HCT116 (cell line): Measurements from ENCODE around the gene CHAMP1. TPM values are rescaled to one million over a fixed set of nuclear protein-coding genes. Genes with fewer than 3 reads are reported as not detected.

Source experiments
- ATAC-seq: fragments of 200-7000 bp; cut with Tn5 transposase; 2 replicates; pipeline ENCODE4 v1.9.1; 2020; ENCODE audit warnings: mild to moderate bottlenecking, moderate library complexity
- BruUV-seq: library from RNA; stranded (reverse); fragments of 400-500 nt; replicated peaks from 2 replicates; lab custom pipeline; 2021; lab: Mats Ljungman, UMichigan
- CTCF ChIA-PET: fragments of 300-600 bp; sonication (Branson Sonifier 250); formaldehyde crosslinking; loops from one replicate; lab custom pipeline; 2021; ENCODE audit warnings: antibody characterized with exemption; lab: Charles Lee
- POLR2A ChIA-PET: fragments of 300-600, 350-600 bp; sonication (Branson Sonifier 250); formaldehyde crosslinking; loops from one replicate; lab custom pipeline; 2021; ENCODE audit warnings: antibody characterized with exemption; lab: Charles Lee
- RAD21 ChIA-PET, 2 experiments: fragments of 300-600 bp; sonication (Branson Sonifier 250); formaldehyde crosslinking; loops; one replicate each; lab custom pipeline; 2023; ENCODE audit warnings: low total read pairs in 2 of 2; ENCODE audit not compliant: uncharacterized antibody in 2 of 2, unreplicated experiment in 2 of 2, low non-redundant PET in 1 of 2; lab: Charles Lee
- DNase-seq: peaks from one replicate; pipeline ENCODE4 v3.0.0-alpha.2; 2010; ENCODE audit warnings: low read depth, low spot score
- H2AFZ ChIP-seq: fragments of 200-600 bp; shearing (Covaris generic), sonication (generic); 2 replicates; pipeline ENCODE4 v1.6.1; 2017; ENCODE audit warnings: low read depth, mixed run types, mixed read lengths, antibody characterized with exemption, low read length; ENCODE audit not compliant: poor library complexity, severe bottlenecking
- H3K27ac ChIP-seq: 2 replicates; pipeline ENCODE4 v1.5.1; 2012; ENCODE audit warnings: low read depth, low read length
- H3K27me3 ChIP-seq: fragments of 200-600 bp; sonication (generic); 2 replicates; pipeline ENCODE4 v1.6.1; 2016; ENCODE audit warnings: mixed run types, low read length, mixed read lengths; ENCODE audit not compliant: insufficient read depth
- H3K36me3 ChIP-seq, 2 experiments: fragments of 200-500 bp in 1 of 2; fragments of 200-600 bp in 1 of 2; sonication (Bioruptor generic) in 1 of 2; sonication (generic) in 1 of 2; 2 replicates each; pipeline versions ENCODE4 v1.5.1 to v1.6.1; 2014 to 2016; ENCODE audit warnings: low read length in 2 of 2, inconsistent platforms in 1 of 2, mixed read lengths in 1 of 2, mixed run types in 1 of 2; ENCODE audit not compliant: insufficient read depth in 2 of 2, control insufficient read depth in 1 of 2
- H3K4me1 ChIP-seq, 2 experiments: fragments of 200-600 bp in 1 of 2; sonication (generic) in 1 of 2; 2 replicates each; pipeline versions ENCODE4 v1.5.1 to v1.6.1; 2012 to 2017; ENCODE audit warnings: low read length in 2 of 2, inconsistent platforms in 1 of 2, mild to moderate bottlenecking in 1 of 2, mixed read lengths in 1 of 2, mixed run types in 1 of 2, moderate library complexity in 1 of 2; ENCODE audit not compliant: insufficient read depth in 2 of 2, control insufficient read depth in 1 of 2
- H3K4me2 ChIP-seq: fragments of 200-600 bp; sonication (generic); 2 replicates; pipeline ENCODE4 v1.6.1; 2017; ENCODE audit warnings: mixed run types, low read length, mixed read lengths
- H3K4me3 ChIP-seq, 2 experiments: fragments of 200-600 bp in 1 of 2; sonication (generic) in 1 of 2; replicated peaks in 1 of 2; 2 replicates each; pipeline ENCODE4 v1.5.1; 2011 to 2016; ENCODE audit warnings: low read length in 2 of 2, control low read depth in 1 of 2, low read depth in 1 of 2, mild to moderate bottlenecking in 1 of 2, mixed read lengths in 1 of 2, mixed run types in 1 of 2
- H3K79me2 ChIP-seq: fragments of 200-600 bp; sonication (generic); 2 replicates; pipeline ENCODE4 v1.6.1; 2017; ENCODE audit warnings: mild to moderate bottlenecking, mixed run types, low read length, moderate library complexity, mixed read lengths; ENCODE audit not compliant: insufficient read depth
- H3K9ac ChIP-seq: fragments of 200-600 bp; sonication (generic); 2 replicates; pipeline ENCODE4 v1.6.1; 2016; ENCODE audit warnings: low read length, mixed read lengths
- H3K9me2 ChIP-seq: fragments of 200-600 bp; sonication (generic), shearing (Covaris generic); 2 replicates; pipeline ENCODE4 v1.6.1; 2017; ENCODE audit warnings: mixed run types, mild to moderate bottlenecking, moderate library complexity; ENCODE audit not compliant: insufficient read depth
- H3K9me3 ChIP-seq, 2 experiments: fragments of 200-500 bp in 1 of 2; fragments of 200-600 bp in 1 of 2; sonication (Bioruptor generic) in 1 of 2; sonication (generic) in 1 of 2; 2 replicates each; pipeline ENCODE4 v1.6.1; 2014 to 2017; ENCODE audit warnings: low read length in 2 of 2, mixed read lengths in 2 of 2, inconsistent platforms in 1 of 2, low read depth in 1 of 2, mild to moderate bottlenecking in 1 of 2, mixed run types in 1 of 2, moderate library complexity in 1 of 2; ENCODE audit not compliant: control insufficient read depth in 1 of 2, insufficient read depth in 1 of 2
- H4K20me1 ChIP-seq: fragments of 200-600 bp; sonication (generic), shearing (Covaris generic); 2 replicates; pipeline ENCODE4 v1.6.1; 2017; ENCODE audit warnings: mixed run types, mild to moderate bottlenecking, moderate library complexity; ENCODE audit not compliant: insufficient read depth
- CBX3 ChIP-seq: IDR thresholded peaks from 2 replicates; pipeline ENCODE4 v1.6.1; 2012; ENCODE audit warnings: low read depth
- CEBPB ChIP-seq: IDR thresholded peaks from 2 replicates; pipeline ENCODE4 v1.6.1; 2012; ENCODE audit warnings: low read depth
- EGR1 ChIP-seq: IDR thresholded peaks from 2 replicates; pipeline ENCODE4 v1.6.1; 2012; ENCODE audit warnings: low read depth
- ELF1 ChIP-seq: IDR thresholded peaks from 2 replicates; pipeline ENCODE4 v1.6.1; 2012; ENCODE audit warnings: low read depth, borderline replicate concordance
- EZH2 ChIP-seq: fragments of 200-600 bp; sonication (generic); IDR thresholded peaks from 2 replicates; pipeline ENCODE4 v1.6.1; 2017; ENCODE audit warnings: antibody characterized with exemption, mixed run types
- EZH2phosphoT487 ChIP-seq: fragments of 200-600 bp; IDR thresholded peaks from 2 replicates; pipeline ENCODE4 v1.6.1; 2018; ENCODE audit warnings: antibody characterized with exemption, borderline replicate concordance
- FOSL1 ChIP-seq: IDR thresholded peaks from 2 replicates; pipeline ENCODE4 v1.6.1; 2012; ENCODE audit warnings: low read depth
- POLR2A ChIP-seq: IDR thresholded peaks from 2 replicates; pipeline ENCODE4 v1.7.0; 2011; ENCODE audit warnings: borderline replicate concordance; ENCODE audit not compliant: insufficient read depth, insufficient read length; ENCODE audit errors: extremely low read depth
- RAD21 ChIP-seq: IDR thresholded peaks from 2 replicates; pipeline ENCODE4 v1.6.1; 2012; ENCODE audit warnings: low read depth, mild to moderate bottlenecking
- SP1 ChIP-seq: IDR thresholded peaks from 2 replicates; pipeline ENCODE4 v1.6.1; 2012; ENCODE audit warnings: low read depth
- SRF ChIP-seq: IDR thresholded peaks from 2 replicates; pipeline ENCODE4 v1.6.1; 2012; ENCODE audit warnings: low read depth
- TCF7L2 ChIP-seq: IDR thresholded peaks from 2 replicates; pipeline ENCODE4 v1.7.0; 2011; ENCODE audit warnings: borderline replicate concordance, inconsistent platforms; ENCODE audit not compliant: insufficient read depth, insufficient read length; ENCODE audit errors: extremely low read depth
- YY1 ChIP-seq: IDR thresholded peaks from 2 replicates; pipeline ENCODE4 v1.6.1; 2011; ENCODE audit warnings: low read length, low read depth, moderate library complexity, mild to moderate bottlenecking; ENCODE audit not compliant: insufficient replicate concordance; ENCODE audit errors: extremely low read depth
- ZFX ChIP-seq: fragments of 450-650 bp; IDR thresholded peaks from 2 replicates; pipeline ENCODE4 v1.6.1; 2017
- ZNF274 ChIP-seq: fragments of 200-500 bp; sonication (Bioruptor generic); IDR thresholded peaks from 2 replicates; pipeline ENCODE4 v1.6.1; 2014; ENCODE audit warnings: mild to moderate bottlenecking, low read depth, low read length, inconsistent platforms
- intact Hi-C: fragments of 100-400 bp; cut with micrococcal nuclease; formaldehyde crosslinking; loops from 2 replicates; pipeline ENCODE4 v1.10.0; 2022
- total RNA-seq: library from RNA; stranded (reverse); gene quantifications from one replicate; pipeline ENCODE4 v1.2.1, GENCODE V29; 2021; ENCODE audit not compliant: unreplicated experiment
- TF ChIP-seq, protein P1 (sequence below): IDR thresholded peaks from 2 replicates; pipeline ENCODE4 v1.6.1; 2012
- TF ChIP-seq, protein P2 (sequence below): IDR thresholded peaks from 2 replicates; pipeline ENCODE4 v1.6.1; 2012
- TF ChIP-seq, protein P3 (sequence below): IDR thresholded peaks from 2 replicates; pipeline ENCODE4 v1.6.1; 2011; ENCODE audit warnings: mild to moderate bottlenecking, low read length, moderate library complexity; ENCODE audit not compliant: insufficient replicate concordance; ENCODE audit errors: extremely low read depth

The CHAMP1 gene
- total RNA-seq, 1 experiment from 2014 or later, result 31.5 TPM

DNA sequence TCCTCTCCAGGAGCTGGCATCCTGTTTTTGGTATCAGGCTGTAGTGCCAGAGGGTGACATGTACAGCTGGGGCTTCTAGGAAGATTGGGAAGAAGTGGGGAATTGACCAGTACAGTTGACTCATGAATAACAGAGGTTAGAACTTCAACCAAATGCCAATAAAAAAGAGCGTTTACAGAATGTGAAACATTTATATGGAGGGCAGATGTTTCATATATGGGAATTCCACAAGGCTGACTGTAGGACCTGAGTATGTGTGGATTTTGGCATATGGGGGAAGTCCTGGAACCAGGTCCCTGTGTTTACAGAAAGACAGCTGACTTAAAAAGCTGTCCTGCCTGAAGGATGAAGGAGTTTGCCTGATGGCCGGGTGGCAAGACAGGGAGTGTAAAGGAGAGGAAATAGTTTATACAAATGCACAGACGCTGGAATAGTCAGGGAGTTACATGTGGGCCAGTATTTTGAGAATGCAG, 5.2 kb downstream of the CHAMP1 start (continued):
- TF ChIP-seq EGR1, result no peak
- TF ChIP-seq, all 23 proteins: peak for 0

DNA sequence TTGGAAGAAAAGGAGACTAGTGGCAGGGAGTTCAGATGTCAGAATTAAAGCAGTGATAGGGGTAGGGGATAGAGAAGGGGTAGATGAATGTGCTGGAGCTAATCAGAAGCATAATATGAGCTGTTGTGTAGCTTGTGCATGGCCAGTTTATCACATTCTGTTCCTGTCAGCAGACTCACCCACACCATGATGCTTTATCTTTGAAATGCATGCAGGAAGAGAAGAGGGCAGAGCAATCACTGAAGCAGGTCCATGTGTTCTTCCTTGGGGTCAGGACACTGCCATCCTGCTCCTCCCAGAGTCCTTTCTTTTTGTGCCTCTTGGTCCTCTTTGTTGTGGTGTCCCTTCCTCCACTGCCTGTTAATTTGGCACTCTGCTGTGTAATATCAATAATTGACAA, 5.8 kb downstream of the CHAMP1 start:
- ATAC-seq (no peak), DNase-seq (no peak)
- H3K36me3 ChIP-seq, result peaks cover 36 to 45% of the 10 kb centered on the region in 2 experiments
- H3K9ac ChIP-seq, result no peak overlapping the region
- peaks cover 3% of the 10 kb centered on the region; the same call in 1 of the 2 replicates for H4K20me1 ChIP-seq
- no peaks in the 10 kb centered on the region for H3K9me3 ChIP-seq
- TF ChIP-seq TCF7L2, result no peak
- no peak for TF ChIP-seq ZFX
- TF ChIP-seq FOSL1, result no peak
- TF ChIP-seq ZNF274, result no peak
- no peak for TF ChIP-seq ELF1
- no peak for TF ChIP-seq POLR2A
- no peak for TF ChIP-seq EZH2phosphoT487
- no peak for TF ChIP-seq SP1
- POLR2A ChIA-PET, result no interaction called here
- no peaks in the 10 kb centered on the region for H3K9me2 ChIP-seq
- H3K4me1 ChIP-seq, result peaks cover 0 to 10% of the 10 kb centered on the region in 2 experiments; a peak in 2 of 4 replicates
- H3K4me3 ChIP-seq, result no peak overlapping the region
- BruUV-seq, result no TSS peak
- no peaks in the 10 kb centered on the region for H3K27me3 ChIP-seq
- H2AFZ ChIP-seq, result no peak overlapping the region
- RAD21 ChIA-PET, result no interaction called here
- peaks cover 93% of the 10 kb centered on the region for H3K79me2 ChIP-seq
- H3K4me2 ChIP-seq, result no peak overlapping the region
- intact Hi-C loops, result no loop called here
- CTCF ChIA-PET, result interaction anchor here (0.6 kb wide), 1 partner anchor 774 kb away, joined by 3 read pairs; no protein-coding TSS in a partner anchor
- H3K27ac ChIP-seq, result no peak overlapping the region

DNA sequence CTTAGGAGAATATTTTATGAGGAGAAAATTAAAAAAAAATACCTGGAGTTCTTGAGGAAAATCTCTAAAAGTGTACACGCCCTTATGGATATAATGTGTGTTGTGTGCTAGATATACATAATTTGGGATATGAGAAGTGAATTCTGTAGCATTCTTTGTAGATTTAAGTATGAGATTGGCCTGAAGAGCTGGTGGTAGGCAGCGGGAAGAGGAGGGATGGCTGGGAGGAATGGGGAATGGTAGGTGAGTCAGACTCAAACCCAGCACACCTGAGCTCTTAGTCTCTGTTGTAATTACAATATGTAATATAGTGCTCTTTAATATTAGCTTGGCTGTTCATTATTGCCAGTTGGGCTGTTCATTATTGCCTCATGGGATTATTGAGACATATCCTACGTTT, 7.0 kb downstream of the CHAMP1 start:
- Histone ChIP-seq H3K4me2 (no peak overlapping the region), H3K9ac (no peak overlapping the region), H3K79me2 (peaks cover 93% of the 10 kb centered on the region), H3K9me2 (no peaks in the 10 kb centered on the region), H2AFZ (no peak overlapping the region), H3K9me3 (no peaks in the 10 kb centered on the region), H3K4me3 (no peak overlapping the region), H3K36me3 (peaks cover 44 to 57% of the 10 kb centered on the region in 2 experiments), H4K20me1 (peaks cover 11% of the 10 kb centered on the region; the same call in 1 of the 2 replicates), H3K27me3 (no peaks in the 10 kb centered on the region), H3K27ac (no peak overlapping the region), H3K4me1 (peaks cover 0 to 3% of the 10 kb centered on the region in 2 experiments; a peak in 1 of 4 replicates)
- no peak for DNase-seq
- POLR2A ChIA-PET, result no interaction called here
- no TSS peak for BruUV-seq
- CTCF ChIA-PET, result no interaction called here
- RAD21 ChIA-PET, result no interaction called here
- intact Hi-C loops, result no loop called here
- ATAC-seq, result no peak
- TF ChIP-seq, protein P1, sequence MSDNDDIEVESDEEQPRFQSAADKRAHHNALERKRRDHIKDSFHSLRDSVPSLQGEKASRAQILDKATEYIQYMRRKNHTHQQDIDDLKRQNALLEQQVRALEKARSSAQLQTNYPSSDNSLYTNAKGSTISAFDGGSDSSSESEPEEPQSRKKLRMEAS, result no peak
- TF ChIP-seq YY1 (no peak), CEBPB (no peak), CBX3 (no peak), SRF (no peak), POLR2A (no peak), ZNF274 (no peak), ELF1 (no peak), EZH2phosphoT487 (no peak), TCF7L2 (no peak), RAD21 (no peak), EZH2 (no peak)
- TF ChIP-seq, protein P2, sequence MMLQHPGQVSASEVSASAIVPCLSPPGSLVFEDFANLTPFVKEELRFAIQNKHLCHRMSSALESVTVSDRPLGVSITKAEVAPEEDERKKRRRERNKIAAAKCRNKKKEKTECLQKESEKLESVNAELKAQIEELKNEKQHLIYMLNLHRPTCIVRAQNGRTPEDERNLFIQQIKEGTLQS, result no peak
- TF ChIP-seq, protein P3, sequence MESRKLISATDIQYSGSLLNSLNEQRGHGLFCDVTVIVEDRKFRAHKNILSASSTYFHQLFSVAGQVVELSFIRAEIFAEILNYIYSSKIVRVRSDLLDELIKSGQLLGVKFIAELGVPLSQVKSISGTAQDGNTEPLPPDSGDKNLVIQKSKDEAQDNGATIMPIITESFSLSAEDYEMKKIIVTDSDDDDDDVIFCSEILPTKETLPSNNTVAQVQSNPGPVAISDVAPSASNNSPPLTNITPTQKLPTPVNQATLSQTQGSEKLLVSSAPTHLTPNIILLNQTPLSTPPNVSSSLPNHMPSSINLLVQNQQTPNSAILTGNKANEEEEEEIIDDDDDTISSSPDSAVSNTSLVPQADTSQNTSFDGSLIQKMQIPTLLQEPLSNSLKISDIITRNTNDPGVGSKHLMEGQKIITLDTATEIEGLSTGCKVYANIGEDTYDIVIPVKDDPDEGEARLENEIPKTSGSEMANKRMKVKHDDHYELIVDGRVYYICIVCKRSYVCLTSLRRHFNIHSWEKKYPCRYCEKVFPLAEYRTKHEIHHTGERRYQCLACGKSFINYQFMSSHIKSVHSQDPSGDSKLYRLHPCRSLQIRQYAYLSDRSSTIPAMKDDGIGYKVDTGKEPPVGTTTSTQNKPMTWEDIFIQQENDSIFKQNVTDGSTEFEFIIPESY, result no peak
